ENCODE measurements around the gene DNASE1.

DNASE1 gene

GRCh38 chr16:3665508-3665907 is 11.0 kb downstream of the DNASE1 start:
- no peak for DNase-seq

- DNase-seq, result no peak
These were observed 14.1 kb downstream of the DNASE1 start for GRCh38 chr16:3668626-3669025.

GRCh38 chr16:3669082-3669481 is 14.6 kb downstream of the DNASE1 start:
- no peak for DNase-seq

- DNase-seq, result no peak
These were observed 16.2 kb downstream of the DNASE1 start for GRCh38 chr16:3670711-3671110.

GRCh38 chr16:3671424-3671823 is 16.9 kb downstream of the DNASE1 start:
- DNase-seq, result no peak

- DNase-seq, result no peak
These were observed 18.1 kb downstream of the DNASE1 start for GRCh38 chr16:3672571-3673041.

GRCh38 chr16:3673201-3673600 is 18.7 kb downstream of the DNASE1 start:
- no peak for DNase-seq

- no peak for DNase-seq
These were observed 19.3 kb downstream of the DNASE1 start for GRCh38 chr16:3673676-3674377.

- no peak for DNase-seq
These were observed 20.2 kb downstream of the DNASE1 start for GRCh38 chr16:3674513-3675295.

GRCh38 chr16:3675601-3676130 is 21.2 kb downstream of the DNASE1 start:
- DNase-seq, result no peak

- DNase-seq, result no peak
These were observed 23.5 kb downstream of the DNASE1 start for GRCh38 chr16:3677994-3678393.

GRCh38 chr16:3681206-3681605 is 26.7 kb downstream of the DNASE1 start:
- DNase-seq, result no peak

- no peak for DNase-seq
These were observed 32.5 kb downstream of the DNASE1 start for GRCh38 chr16:3687021-3687420.

- DNase-seq, result no peak
These were observed 33.3 kb downstream of the DNASE1 start for GRCh38 chr16:3687792-3688191.

- no peak for DNase-seq
These were observed 35.2 kb downstream of the DNASE1 start for GRCh38 chr16:3689731-3690130.

- peak; percentile 83 for DNase-seq
These were observed 36.0 kb downstream of the DNASE1 start for GRCh38 chr16:3690470-3690928.

GRCh38 chr16:3690980-3691720 is 36.7 kb downstream of the DNASE1 start:
- DNase-seq, result no peak

GRCh38 chr16:3691761-3692160 is 37.3 kb downstream of the DNASE1 start:
- no peak for DNase-seq

GRCh38 chr16:3694051-3694450 is 39.6 kb downstream of the DNASE1 start:
- no peak for DNase-seq

GRCh38 chr16:3695610-3696369 is 41.3 kb downstream of the DNASE1 start:
- no peak for DNase-seq

GRCh38 chr16:3696425-3697218 is 42.1 kb downstream of the DNASE1 start:
- no peak for DNase-seq

GRCh38 chr16:3698941-3699340 is 44.5 kb downstream of the DNASE1 start:
- DNase-seq, result no peak
